Astrocyte (in vitro differentiated cells and primary cell): Measurements from ENCODE around the gene STK11IP. TPM values are rescaled to one million over a fixed set of nuclear protein-coding genes. Genes with fewer than 3 reads are reported as not detected.

Experiments used
- DNase-seq: peaks from one replicate; pipeline ENCODE4 v3.0.0-alpha.2; 2010; ENCODE audit warnings: low read depth
- FAIRE-seq: peaks from 2 replicates; lab custom pipeline; 2011; peaks lifted over from hg19 to GRCh38; lab: Jason Lieb, UNC
- H2AFZ ChIP-seq: 2 replicates; pipeline ENCODE4 v1.6.0; 2012; ENCODE audit warnings: low read depth, low read length, inconsistent platforms
- H3K27ac ChIP-seq: 2 replicates; pipeline ENCODE4 v1.5.1; 2011; ENCODE audit warnings: low read depth, low read length, inconsistent platforms
- H3K27me3 ChIP-seq: 2 replicates; pipeline ENCODE4 v1.6.0; 2011; ENCODE audit warnings: low read length, inconsistent platforms; ENCODE audit not compliant: insufficient read depth
- H3K36me3 ChIP-seq: 2 replicates; pipeline ENCODE4 v1.5.1; 2011; ENCODE audit warnings: low read length, inconsistent platforms; ENCODE audit not compliant: insufficient read depth
- H3K4me1 ChIP-seq: 2 replicates; pipeline ENCODE4 v1.5.1; 2011; ENCODE audit warnings: low read length, inconsistent platforms; ENCODE audit not compliant: insufficient read depth
- H3K4me2 ChIP-seq: 2 replicates; pipeline ENCODE4 v1.6.0; 2012; ENCODE audit warnings: low read length, inconsistent platforms
- H3K4me3 ChIP-seq: 2 replicates; pipeline ENCODE4 v1.5.1; 2011; ENCODE audit warnings: low read depth, mild to moderate bottlenecking, low read length, inconsistent platforms; ENCODE audit not compliant: insufficient read depth
- H3K79me2 ChIP-seq: 2 replicates; pipeline ENCODE4 v1.6.0; 2012; ENCODE audit warnings: mild to moderate bottlenecking, low read length, inconsistent platforms; ENCODE audit not compliant: insufficient read depth
- H3K9ac ChIP-seq: 2 replicates; pipeline ENCODE4 v1.6.0; 2012; ENCODE audit warnings: mild to moderate bottlenecking, low read length, inconsistent platforms
- H3K9me3 ChIP-seq: 2 replicates; pipeline ENCODE4 v1.5.1; 2012; ENCODE audit warnings: low read depth, mild to moderate bottlenecking, low read length, inconsistent platforms; ENCODE audit not compliant: insufficient read depth
- H4K20me1 ChIP-seq: 2 replicates; pipeline ENCODE4 v1.6.0; 2012; ENCODE audit warnings: low read length, inconsistent platforms; ENCODE audit not compliant: insufficient read depth
- H3K27ac Mint-ChIP-seq: one replicate; pipeline ENCODE4 v1.8.0; 2021; ENCODE audit warnings: mild to moderate bottlenecking, mixed read lengths; ENCODE audit not compliant: unreplicated experiment
- H3K27me3 Mint-ChIP-seq: one replicate; pipeline ENCODE4 v1.8.0; 2021; ENCODE audit warnings: low read depth, mixed read lengths; ENCODE audit not compliant: unreplicated experiment
- H3K36me3 Mint-ChIP-seq: one replicate; pipeline ENCODE4 v1.8.0; 2021; ENCODE audit warnings: low read depth, mixed read lengths; ENCODE audit not compliant: unreplicated experiment
- H3K4me1 Mint-ChIP-seq: one replicate; pipeline ENCODE4 v1.8.0; 2021; ENCODE audit warnings: low read depth, mixed read lengths; ENCODE audit not compliant: unreplicated experiment
- H3K4me3 Mint-ChIP-seq: one replicate; pipeline ENCODE4 v1.8.0; 2021; ENCODE audit warnings: mild to moderate bottlenecking, moderate library complexity, mixed read lengths; ENCODE audit not compliant: unreplicated experiment
- H3K9me3 Mint-ChIP-seq: one replicate; pipeline ENCODE4 v1.8.0; 2021; ENCODE audit warnings: mild to moderate bottlenecking, mixed read lengths; ENCODE audit not compliant: unreplicated experiment
- CTCF ChIP-seq: IDR thresholded peaks from 2 replicates; pipeline ENCODE4 v1.5.1; 2011; ENCODE audit warnings: low read depth, mild to moderate bottlenecking, inconsistent platforms, low read length, moderate library complexity; ENCODE audit not compliant: insufficient read depth
- EZH2 ChIP-seq: IDR thresholded peaks from 2 replicates; pipeline ENCODE4 v1.6.1; 2012; ENCODE audit warnings: mild to moderate bottlenecking, low read length, inconsistent platforms; ENCODE audit not compliant: insufficient read depth
- total RNA-seq: library from RNA; stranded (reverse); gene quantifications from 2 replicates; pipeline ENCODE4 v1.2.1, GENCODE V29; 2021

Gene STK11IP
- total RNA-seq, 1 donor from 2014 or later, result 24.9 TPM

GRCh38 chr2:219574484-219575311, 23.0 kb upstream of the STK11IP start:
- H3K27me3 Mint-ChIP-seq, result no peaks in the 10 kb centered on the region
- Histone ChIP-seq H3K27ac (no peak overlapping the region), H3K27me3 (peaks cover 11% of the 10 kb centered on the region), H3K9me3 (no peaks in the 10 kb centered on the region), H4K20me1 (peaks cover 3% of the 10 kb centered on the region), H3K4me2 (no peak overlapping the region), H2AFZ (no peak overlapping the region), H3K4me3 (no peak overlapping the region), H3K79me2 (peaks cover 10% of the 10 kb centered on the region), H3K36me3 (peaks cover under 1% of the 10 kb centered on the region), H3K9ac (no peak overlapping the region), H3K4me1 (peaks cover 22% of the 10 kb centered on the region)
- H3K4me1 Mint-ChIP-seq, result peaks cover 17% of the 10 kb centered on the region
- no peaks in the 10 kb centered on the region for H3K9me3 Mint-ChIP-seq
- DNase-seq (no peak), FAIRE-seq (no peak)
- H3K36me3 Mint-ChIP-seq, result no peaks in the 10 kb centered on the region
- H3K27ac Mint-ChIP-seq, result no peak overlapping the region
- TF ChIP-seq EZH2, result no peak
- TF ChIP-seq CTCF, result no peak
- H3K4me3 Mint-ChIP-seq, result no peak overlapping the region

GRCh38 chr2:219575566-219576504, 21.8 kb upstream of the STK11IP start:
- Histone ChIP-seq H3K27me3 (peaks cover 11% of the 10 kb centered on the region), H2AFZ (no peak overlapping the region), H3K36me3 (no peaks in the 10 kb centered on the region), H3K4me3 (no peak overlapping the region), H3K79me2 (no peaks in the 10 kb centered on the region), H3K9ac (no peak overlapping the region), H3K4me1 (peaks cover 16% of the 10 kb centered on the region), H3K9me3 (no peaks in the 10 kb centered on the region), H3K27ac (no peak overlapping the region), H3K4me2 (no peak overlapping the region), H4K20me1 (no peaks in the 10 kb centered on the region)
- TF ChIP-seq CTCF, result no peak
- TF ChIP-seq EZH2, result no peak
- Mint-ChIP-seq H3K4me1 (peaks cover 17% of the 10 kb centered on the region), H3K27ac (no peak overlapping the region), H3K36me3 (no peaks in the 10 kb centered on the region), H3K27me3 (no peaks in the 10 kb centered on the region), H3K4me3 (peak overlapping the region; percentile 54), H3K9me3 (no peaks in the 10 kb centered on the region)
- DNase-seq (no peak), FAIRE-seq (no peak)
